ENCODE data around the gene CLDN14. TPM values are rescaled to one million over a fixed set of nuclear protein-coding genes. Genes with fewer than 3 reads are reported as not detected.

The CLDN14 gene
- total RNA-seq, 1 experiment from 2014 or later = not detected

- Histone ChIP-seq H3K36me3 (replicated peaks; ENCODE audit: control insufficient read depth, insufficient read depth, low read length) (no peaks in the 10 kb centered on the region), H3K4me3 (ENCODE audit: insufficient read depth, low read depth, low read length) (no peak overlapping the region), H3K27me3 (ENCODE audit: control insufficient read depth, insufficient read depth, low read length) (no peaks in the 10 kb centered on the region)
- peak; percentile 62 for DNase-seq
Measured at GRCh38 chr21:36470294-36470693, 9.6 kb downstream of the CLDN14 start.

GRCh38 chr21:36466061-36466511 lies 13.8 kb downstream of the CLDN14 start:
- DNase-seq = no peak
- H3K4me3 ChIP-seq (ENCODE audit: insufficient read depth, low read depth, low read length) = no peak overlapping the region
- H3K27me3 ChIP-seq (ENCODE audit: control insufficient read depth, insufficient read depth, low read length) = no peaks in the 10 kb centered on the region
- no peaks in the 10 kb centered on the region for H3K36me3 ChIP-seq (replicated peaks; ENCODE audit: control insufficient read depth, insufficient read depth, low read length)

- no peak for DNase-seq
- no peaks in the 10 kb centered on the region for H3K27me3 ChIP-seq (ENCODE audit: control insufficient read depth, insufficient read depth, low read length)
- H3K36me3 ChIP-seq (replicated peaks; ENCODE audit: control insufficient read depth, insufficient read depth, low read length) = no peaks in the 10 kb centered on the region
- no peak overlapping the region for H3K4me3 ChIP-seq (ENCODE audit: insufficient read depth, low read depth, low read length)
Measured at GRCh38 chr21:36465478-36465877, 14.4 kb downstream of the CLDN14 start.

- no peaks in the 10 kb centered on the region for H3K36me3 ChIP-seq (replicated peaks; ENCODE audit: control insufficient read depth, insufficient read depth, low read length)
- H3K27me3 ChIP-seq (ENCODE audit: control insufficient read depth, insufficient read depth, low read length) = no peaks in the 10 kb centered on the region
- H3K4me3 ChIP-seq (ENCODE audit: insufficient read depth, low read depth, low read length) = no peak overlapping the region
- no peak for DNase-seq
Measured at GRCh38 chr21:36464590-36464989, 15.3 kb downstream of the CLDN14 start.

GRCh38 chr21:36463991-36464390 lies 15.9 kb downstream of the CLDN14 start:
- DNase-seq = no peak
- Histone ChIP-seq H3K4me3 (ENCODE audit: insufficient read depth, low read depth, low read length) (no peak overlapping the region), H3K36me3 (replicated peaks; ENCODE audit: control insufficient read depth, insufficient read depth, low read length) (no peaks in the 10 kb centered on the region), H3K27me3 (ENCODE audit: control insufficient read depth, insufficient read depth, low read length) (no peaks in the 10 kb centered on the region)

- H3K36me3 ChIP-seq (replicated peaks; ENCODE audit: control insufficient read depth, insufficient read depth, low read length) = no peaks in the 10 kb centered on the region
- H3K4me3 ChIP-seq (ENCODE audit: insufficient read depth, low read depth, low read length) = no peak overlapping the region
- H3K27me3 ChIP-seq (ENCODE audit: control insufficient read depth, insufficient read depth, low read length) = no peaks in the 10 kb centered on the region
- no peak for DNase-seq
Measured at GRCh38 chr21:36463204-36463603, 16.7 kb downstream of the CLDN14 start.

- DNase-seq = peak; percentile 56
- Histone ChIP-seq H3K27me3 (ENCODE audit: control insufficient read depth, insufficient read depth, low read length) (no peaks in the 10 kb centered on the region), H3K36me3 (replicated peaks; ENCODE audit: control insufficient read depth, insufficient read depth, low read length) (no peaks in the 10 kb centered on the region), H3K4me3 (ENCODE audit: insufficient read depth, low read depth, low read length) (no peak overlapping the region)
Measured at GRCh38 chr21:36461918-36462486, 17.9 kb downstream of the CLDN14 start.

GRCh38 chr21:36461277-36461917 lies 18.5 kb downstream of the CLDN14 start:
- no peaks in the 10 kb centered on the region for H3K36me3 ChIP-seq (replicated peaks; ENCODE audit: control insufficient read depth, insufficient read depth, low read length)
- no peak overlapping the region for H3K4me3 ChIP-seq (ENCODE audit: insufficient read depth, low read depth, low read length)
- DNase-seq = no peak
- H3K27me3 ChIP-seq (ENCODE audit: control insufficient read depth, insufficient read depth, low read length) = no peaks in the 10 kb centered on the region

GRCh38 chr21:36460866-36461265 lies 19.1 kb downstream of the CLDN14 start:
- Histone ChIP-seq H3K36me3 (replicated peaks; ENCODE audit: control insufficient read depth, insufficient read depth, low read length) (no peaks in the 10 kb centered on the region), H3K4me3 (ENCODE audit: insufficient read depth, low read depth, low read length) (no peak overlapping the region), H3K27me3 (ENCODE audit: control insufficient read depth, insufficient read depth, low read length) (no peaks in the 10 kb centered on the region)
- no peak for DNase-seq

GRCh38 chr21:36459098-36459497 lies 20.8 kb downstream of the CLDN14 start:
- no peaks in the 10 kb centered on the region for H3K27me3 ChIP-seq (ENCODE audit: control insufficient read depth, insufficient read depth, low read length)

GRCh38 chr21:36456729-36457414 lies 23.1 kb downstream of the CLDN14 start:
- H3K36me3 ChIP-seq (replicated peaks; ENCODE audit: control insufficient read depth, insufficient read depth, low read length) = no peaks in the 10 kb centered on the region
- no peak for DNase-seq
- no peaks in the 10 kb centered on the region for H3K27me3 ChIP-seq (ENCODE audit: control insufficient read depth, insufficient read depth, low read length)
- no peak overlapping the region for H3K4me3 ChIP-seq (ENCODE audit: insufficient read depth, low read depth, low read length)

More at GRCh38 chr21:36459098-36459497, 20.8 kb downstream of the CLDN14 start:
- Histone ChIP-seq H3K4me3 (ENCODE audit: insufficient read depth, low read depth, low read length) (no peak overlapping the region), H3K36me3 (replicated peaks; ENCODE audit: control insufficient read depth, insufficient read depth, low read length) (no peaks in the 10 kb centered on the region)
- DNase-seq = no peak

GRCh38 chr21:36454706-36455105 lies 25.2 kb downstream of the CLDN14 start:
- Histone ChIP-seq H3K4me3 (ENCODE audit: insufficient read depth, low read depth, low read length) (no peak overlapping the region), H3K36me3 (replicated peaks; ENCODE audit: control insufficient read depth, insufficient read depth, low read length) (no peaks in the 10 kb centered on the region), H3K27me3 (ENCODE audit: control insufficient read depth, insufficient read depth, low read length) (no peaks in the 10 kb centered on the region)
- no peak for DNase-seq

GRCh38 chr21:36454093-36454531 lies 25.8 kb downstream of the CLDN14 start:
- DNase-seq = peak; percentile 61
- H3K36me3 ChIP-seq (replicated peaks; ENCODE audit: control insufficient read depth, insufficient read depth, low read length) = no peaks in the 10 kb centered on the region
- no peak overlapping the region for H3K4me3 ChIP-seq (ENCODE audit: insufficient read depth, low read depth, low read length)
- no peaks in the 10 kb centered on the region for H3K27me3 ChIP-seq (ENCODE audit: control insufficient read depth, insufficient read depth, low read length)

- no peaks in the 10 kb centered on the region for H3K27me3 ChIP-seq (ENCODE audit: control insufficient read depth, insufficient read depth, low read length)
- no peaks in the 10 kb centered on the region for H3K36me3 ChIP-seq (replicated peaks; ENCODE audit: control insufficient read depth, insufficient read depth, low read length)
- DNase-seq = no peak
- H3K4me3 ChIP-seq (ENCODE audit: insufficient read depth, low read depth, low read length) = no peak overlapping the region
Measured at GRCh38 chr21:36452281-36452825, 27.6 kb downstream of the CLDN14 start.

- Histone ChIP-seq H3K36me3 (replicated peaks; ENCODE audit: control insufficient read depth, insufficient read depth, low read length) (no peaks in the 10 kb centered on the region), H3K4me3 (ENCODE audit: insufficient read depth, low read depth, low read length) (no peak overlapping the region), H3K27me3 (ENCODE audit: control insufficient read depth, insufficient read depth, low read length) (no peaks in the 10 kb centered on the region)
- DNase-seq = no peak
Measured at GRCh38 chr21:36451506-36451905, 28.4 kb downstream of the CLDN14 start.
